GM13976 (cell line): ENCODE measurements around the gene RHO.
"Not testable (repeated sequence)": the region's sequence is repeated elsewhere in the genome, so short reads cannot be mapped to it uniquely, and the experiment has no call there.

ENCODE experiments used
- DNase-seq: peaks from one replicate; pipeline ENCODE4 v3.0.0; 2012; ENCODE audit warnings: low spot score
- CTCF ChIP-seq: IDR thresholded peaks from 2 replicates; pipeline ENCODE4 v1.5.1; 2012; ENCODE audit warnings: borderline replicate concordance, mild to moderate bottlenecking; ENCODE audit not compliant: insufficient read depth; ENCODE audit errors: extremely low read depth, missing control alignments, control extremely low read depth
- in situ Hi-C: fragments of 300-500 bp; cut with MboI; formaldehyde crosslinking; loops from one replicate; pipeline ENCODE4 v1.12.0; 2022; ENCODE audit warnings: low sequenced_read_pairs, mixed read lengths, inconsistent platforms; ENCODE audit not compliant: unreplicated experiment

The RHO gene

DNA sequence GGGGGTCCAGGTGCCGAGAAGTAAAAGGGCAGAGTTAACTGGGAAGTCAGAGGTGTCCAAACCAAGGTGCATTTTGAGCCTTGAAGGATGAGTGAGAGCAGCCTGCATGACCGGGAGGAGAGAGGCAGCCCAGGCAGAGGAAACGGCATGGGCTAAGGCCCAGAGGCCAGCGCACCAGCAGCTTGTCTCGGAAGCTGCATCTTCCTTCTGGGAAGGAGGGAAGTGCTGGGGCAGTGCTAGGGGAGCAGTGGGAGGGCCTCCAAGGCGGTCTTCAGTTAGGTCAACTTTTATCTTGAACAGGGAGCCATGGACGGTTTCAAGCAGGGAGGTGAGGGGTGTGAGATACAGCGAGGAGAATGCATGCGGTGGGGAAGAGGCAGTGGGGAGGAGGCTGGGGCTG, 15.6 kb downstream of the RHO start:
- TF ChIP-seq CTCF: no peak
- no peak for DNase-seq
- in situ Hi-C loops: no loop called here

DNA sequence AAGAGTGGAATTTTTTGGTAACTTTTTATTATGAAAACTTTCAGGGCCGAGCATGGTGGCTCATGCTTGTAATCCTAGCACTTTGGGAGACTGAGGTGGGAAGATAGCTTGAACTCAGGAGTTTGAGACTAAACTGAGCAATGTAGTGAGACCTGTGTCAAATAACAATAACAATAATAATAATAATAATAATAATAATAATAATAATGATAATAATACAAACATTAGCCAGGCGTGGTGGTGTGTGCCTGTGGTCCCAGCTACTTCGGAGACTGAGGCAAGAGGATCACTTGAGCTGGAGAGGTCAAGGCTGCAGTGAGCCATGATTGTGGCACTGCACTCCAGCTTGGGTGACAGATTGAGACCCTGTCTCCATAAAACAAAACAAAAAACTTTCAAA, 17.5 kb downstream of the RHO start:
- in situ Hi-C loops, DNase-seq: not testable (repeated sequence)

DNA sequence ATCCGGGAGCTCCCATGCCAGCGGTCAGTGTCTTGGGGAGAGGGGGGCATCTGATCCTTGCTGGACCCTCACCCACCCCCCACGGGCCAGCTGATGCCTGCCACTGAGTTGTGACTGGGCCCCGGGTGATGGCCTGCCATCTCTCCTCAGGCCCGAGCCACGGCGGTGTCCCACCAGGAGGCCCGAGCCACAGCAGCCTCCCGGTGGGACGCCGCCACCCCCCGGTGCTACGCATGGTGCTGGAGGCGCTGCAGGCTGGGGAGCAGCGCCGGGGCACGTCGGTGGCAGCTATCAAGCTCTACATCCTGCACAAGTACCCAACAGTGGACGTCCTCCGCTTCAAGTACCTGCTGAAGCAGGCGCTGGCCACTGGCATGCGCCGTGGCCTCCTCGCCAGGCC, 18.8 kb downstream of the RHO start:
- in situ Hi-C loops: no loop called here
- no peak for DNase-seq
- TF ChIP-seq CTCF: no peak

GRCh38 chr3:129548104-129548965, 19.9 kb downstream of the RHO start:
- in situ Hi-C loops: no loop called here
- no peak for DNase-seq
- no peak for TF ChIP-seq CTCF

DNA sequence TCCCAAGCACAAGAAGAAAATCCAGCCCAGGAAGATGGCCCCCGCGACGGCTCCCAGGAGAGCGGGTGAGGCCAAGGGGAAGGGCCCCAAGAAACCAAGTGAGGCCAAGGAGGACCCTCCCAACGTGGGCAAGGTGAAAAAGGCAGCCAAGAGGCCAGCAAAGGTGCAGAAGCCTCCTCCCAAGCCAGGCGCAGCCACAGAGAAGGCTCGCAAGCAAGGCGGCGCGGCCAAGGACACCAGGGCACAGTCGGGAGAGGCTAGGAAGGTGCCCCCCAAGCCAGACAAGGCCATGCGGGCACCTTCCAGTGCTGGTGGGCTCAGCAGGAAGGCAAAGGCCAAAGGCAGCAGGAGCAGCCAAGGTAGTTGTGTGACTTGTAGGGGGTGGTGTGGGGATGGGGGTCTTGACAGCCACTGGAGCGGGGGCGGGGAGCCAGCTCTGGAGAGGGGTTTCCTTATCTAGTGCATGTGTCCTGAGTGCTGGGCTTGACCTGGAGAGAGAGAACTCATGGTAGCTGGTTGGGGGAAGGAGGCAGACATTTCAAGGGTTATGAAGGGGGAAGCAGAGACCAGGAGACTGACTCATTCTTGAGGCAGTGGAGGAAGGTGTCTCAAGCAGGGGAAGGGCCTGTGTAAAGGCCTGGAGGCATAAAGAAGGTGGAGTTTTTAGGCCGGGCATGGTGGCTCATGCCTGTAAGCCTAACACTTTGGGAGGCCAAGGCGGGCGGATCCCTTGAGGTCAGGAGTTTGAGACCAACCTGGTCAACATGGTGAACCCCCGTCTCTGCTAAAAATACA, 20.8 kb downstream of the RHO start:
- in situ Hi-C loops: no loop called here
- DNase-seq: no peak
- no peak for TF ChIP-seq CTCF

DNA sequence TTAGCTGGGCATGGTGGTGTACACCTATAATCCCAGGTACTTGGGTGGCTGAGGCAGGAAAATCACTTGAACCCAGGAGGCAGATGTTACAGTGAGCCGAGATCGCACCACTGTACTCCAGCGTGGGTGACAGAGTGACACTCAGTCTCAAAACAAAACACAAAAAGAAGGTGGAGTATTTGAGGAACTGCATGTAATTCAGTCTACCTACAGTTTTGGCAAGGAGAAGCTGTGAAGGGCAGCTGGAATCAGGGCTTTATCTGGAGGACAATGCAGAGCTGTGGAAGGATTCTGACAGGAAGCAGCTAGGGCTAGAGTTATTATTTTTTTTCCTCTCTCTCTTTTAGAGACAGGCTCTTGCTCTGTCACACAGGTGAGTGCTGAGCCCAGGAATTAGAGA, 21.4 kb downstream of the RHO start:
- in situ Hi-C loops: no loop called here
- TF ChIP-seq CTCF: no peak
- DNase-seq: no peak
